ENCODE results near the gene SSB.

DNA sequence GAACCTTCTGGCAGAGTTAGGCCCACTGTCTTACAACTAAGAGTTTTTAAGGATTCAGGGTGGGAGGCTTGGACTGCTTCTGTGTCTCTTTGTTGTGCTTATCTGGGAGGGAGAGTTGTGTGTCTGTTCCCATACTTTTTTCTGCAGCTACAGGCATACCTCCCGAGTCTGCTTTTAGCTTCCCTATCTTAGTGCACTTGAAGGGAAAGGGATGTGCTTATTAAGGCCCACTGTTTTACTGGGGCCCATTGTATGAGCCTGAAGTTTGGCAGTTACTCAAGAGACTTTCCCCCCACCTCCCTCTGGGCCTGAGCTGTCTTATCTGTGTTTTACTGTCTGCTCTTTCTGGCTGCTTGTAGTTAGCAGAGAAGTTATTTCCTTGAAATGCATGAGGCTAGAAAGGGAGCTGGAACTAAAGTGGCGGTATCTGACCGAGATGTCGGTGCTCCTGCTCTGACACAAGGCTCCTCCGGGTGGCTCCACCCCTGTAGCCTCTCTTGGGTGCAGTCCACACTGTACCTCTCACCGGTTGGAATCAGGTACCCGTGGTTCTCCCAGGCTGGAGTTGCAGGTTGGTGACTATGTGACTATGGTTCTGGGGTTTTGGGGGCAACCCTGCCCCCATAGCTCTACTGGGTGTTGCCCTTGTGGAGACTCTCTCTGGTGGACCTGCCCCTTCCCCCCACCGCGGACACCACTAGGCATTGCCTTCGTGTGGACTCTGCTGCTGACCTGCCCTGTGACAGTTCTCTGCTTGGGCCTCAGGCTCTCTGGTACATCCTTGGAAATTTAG is 41.5 kb downstream of the SSB start:
- TF ChIP-seq EZH2 (IDR thresholded peaks at IDR 0.05; ENCODE audit: borderline replicate concordance, insufficient read depth, low read length, poor library complexity, severe bottlenecking) (no peak), RAD21 (conservative IDR thresholded peaks at IDR 0.05) (no peak), POLR2AphosphoS5 (IDR thresholded peaks at IDR 0.05) (no peak), SMC3 (conservative IDR thresholded peaks at IDR 0.05; ENCODE audit: poor library complexity) (no peak), TAF1 (IDR thresholded peaks at IDR 0.05; ENCODE audit: low read depth) (no peak)
- TF ChIP-seq, protein P1, sequence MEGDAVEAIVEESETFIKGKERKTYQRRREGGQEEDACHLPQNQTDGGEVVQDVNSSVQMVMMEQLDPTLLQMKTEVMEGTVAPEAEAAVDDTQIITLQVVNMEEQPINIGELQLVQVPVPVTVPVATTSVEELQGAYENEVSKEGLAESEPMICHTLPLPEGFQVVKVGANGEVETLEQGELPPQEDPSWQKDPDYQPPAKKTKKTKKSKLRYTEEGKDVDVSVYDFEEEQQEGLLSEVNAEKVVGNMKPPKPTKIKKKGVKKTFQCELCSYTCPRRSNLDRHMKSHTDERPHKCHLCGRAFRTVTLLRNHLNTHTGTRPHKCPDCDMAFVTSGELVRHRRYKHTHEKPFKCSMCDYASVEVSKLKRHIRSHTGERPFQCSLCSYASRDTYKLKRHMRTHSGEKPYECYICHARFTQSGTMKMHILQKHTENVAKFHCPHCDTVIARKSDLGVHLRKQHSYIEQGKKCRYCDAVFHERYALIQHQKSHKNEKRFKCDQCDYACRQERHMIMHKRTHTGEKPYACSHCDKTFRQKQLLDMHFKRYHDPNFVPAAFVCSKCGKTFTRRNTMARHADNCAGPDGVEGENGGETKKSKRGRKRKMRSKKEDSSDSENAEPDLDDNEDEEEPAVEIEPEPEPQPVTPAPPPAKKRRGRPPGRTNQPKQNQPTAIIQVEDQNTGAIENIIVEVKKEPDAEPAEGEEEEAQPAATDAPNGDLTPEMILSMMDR (IDR thresholded peaks at IDR 0.05; ENCODE audit: poor library complexity, severe bottlenecking), result no peak

All from neural cell (in vitro differentiated cells).